HuH-7.5 (cell line): ENCODE data around the gene PLCB2.

Experiments
- DNase-seq: peaks from one replicate; pipeline ENCODE4 v3.0.0; 2011; ENCODE audit warnings: low spot score

PLCB2 gene

GRCh38 chr15:40307421-40308211 lies at the start of gene PLCB2:
PLCB2 (minus strand) TSS chr15:40307935; CDS start chr15:40307672, 263 bp downstream.
- DNase-seq, result no peak

GRCh38 chr15:40357246-40357645 lies 49.5 kb upstream of the PLCB2 start:
- DNase-seq, result no peak

- DNase-seq, result no peak
These were observed 48.3 kb upstream of the PLCB2 start for GRCh38 chr15:40355976-40356585.

DNA sequence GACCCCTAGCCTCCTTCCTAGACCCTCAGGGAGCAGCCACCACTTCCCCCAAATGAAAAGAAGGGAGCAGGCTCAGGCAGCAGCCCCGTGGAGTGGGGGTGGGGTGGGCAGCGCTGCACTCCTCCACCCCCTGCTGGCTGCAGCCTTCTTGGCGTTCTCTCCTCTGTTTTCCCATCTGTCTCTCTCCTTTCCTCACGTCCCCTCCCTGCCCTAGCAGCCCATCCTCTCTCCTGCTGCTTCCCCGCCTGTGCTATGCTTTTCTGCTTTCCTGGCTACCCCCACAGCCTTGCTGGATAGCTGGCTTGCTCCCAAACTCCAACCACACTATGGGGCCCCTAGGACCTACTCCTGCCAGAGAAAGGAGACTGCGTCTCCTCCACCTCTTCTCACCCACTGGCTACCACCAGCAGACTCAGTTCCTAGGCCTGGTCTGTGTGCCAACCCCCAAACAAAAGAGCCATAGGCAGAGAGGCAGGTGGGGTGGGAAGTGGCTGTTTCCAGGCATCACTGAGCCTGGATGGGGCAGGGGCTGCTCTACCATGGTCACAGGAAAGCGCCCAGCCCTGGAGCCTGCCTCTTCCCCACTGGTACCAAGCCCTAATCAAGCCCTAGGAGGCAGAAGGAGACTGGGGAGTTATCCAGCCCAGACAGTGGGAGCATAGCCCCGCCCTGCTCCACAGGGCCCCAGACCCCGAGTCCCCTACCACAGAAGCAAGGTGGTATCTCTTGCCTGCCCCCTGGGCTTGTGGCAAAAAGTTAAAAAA lies 46.9 kb upstream of the PLCB2 start:
- peak; percentile 86 for DNase-seq

DNA sequence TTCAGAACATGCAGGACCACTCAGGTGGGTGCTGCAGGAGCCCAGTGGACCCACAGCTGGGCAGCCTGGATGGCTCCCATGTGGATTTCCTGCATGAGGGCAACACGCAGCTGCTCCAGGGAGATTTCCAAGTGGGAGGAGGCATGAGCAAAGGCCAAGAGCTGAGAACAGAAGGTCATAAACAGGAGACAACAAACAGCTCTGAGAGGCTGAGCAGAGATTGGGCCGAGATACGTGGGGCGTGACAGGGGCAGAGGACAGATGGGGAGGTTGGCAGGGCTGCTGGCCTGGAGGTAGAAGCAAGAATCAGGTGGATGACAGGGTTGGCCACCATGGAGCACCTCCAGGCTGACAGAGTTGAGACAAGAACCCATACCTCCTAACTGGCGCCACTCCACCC lies 46.0 kb upstream of the PLCB2 start:
- peak; percentile 49 for DNase-seq

DNA sequence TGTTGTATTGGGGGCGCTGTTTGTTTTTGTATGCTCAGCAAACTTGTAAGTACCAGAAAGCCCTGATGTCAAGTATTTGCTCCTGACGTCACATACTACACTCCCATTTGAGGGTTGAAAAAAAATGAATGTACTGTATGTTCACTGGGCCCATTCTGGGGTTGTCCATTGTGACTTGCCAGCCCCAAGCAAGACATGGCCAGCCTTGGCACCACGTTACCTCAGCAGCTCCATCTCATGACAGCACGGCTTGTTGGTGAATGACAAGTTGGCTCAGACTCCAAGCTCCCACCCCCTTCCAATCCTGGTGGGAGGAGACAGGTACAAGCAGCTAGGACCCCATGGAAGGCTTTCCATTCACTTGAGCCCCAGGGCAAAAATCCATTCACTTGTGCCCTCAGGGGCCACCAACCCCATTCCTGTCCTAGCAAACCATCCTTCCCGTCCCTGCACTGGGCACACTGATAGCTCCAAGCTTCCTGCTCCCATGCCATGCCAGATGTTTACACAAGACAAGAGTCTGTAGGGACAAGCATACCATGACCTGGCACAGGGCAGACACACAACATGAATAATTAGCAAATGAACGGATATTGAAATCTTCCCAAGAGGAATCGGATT lies 44.7 kb upstream of the PLCB2 start:
- DNase-seq, result no peak

GRCh38 chr15:40349163-40349562 lies 41.4 kb upstream of the PLCB2 start:
- no peak for DNase-seq

- DNase-seq, result no peak
These were observed 40.7 kb upstream of the PLCB2 start for GRCh38 chr15:40348474-40348870.

DNA sequence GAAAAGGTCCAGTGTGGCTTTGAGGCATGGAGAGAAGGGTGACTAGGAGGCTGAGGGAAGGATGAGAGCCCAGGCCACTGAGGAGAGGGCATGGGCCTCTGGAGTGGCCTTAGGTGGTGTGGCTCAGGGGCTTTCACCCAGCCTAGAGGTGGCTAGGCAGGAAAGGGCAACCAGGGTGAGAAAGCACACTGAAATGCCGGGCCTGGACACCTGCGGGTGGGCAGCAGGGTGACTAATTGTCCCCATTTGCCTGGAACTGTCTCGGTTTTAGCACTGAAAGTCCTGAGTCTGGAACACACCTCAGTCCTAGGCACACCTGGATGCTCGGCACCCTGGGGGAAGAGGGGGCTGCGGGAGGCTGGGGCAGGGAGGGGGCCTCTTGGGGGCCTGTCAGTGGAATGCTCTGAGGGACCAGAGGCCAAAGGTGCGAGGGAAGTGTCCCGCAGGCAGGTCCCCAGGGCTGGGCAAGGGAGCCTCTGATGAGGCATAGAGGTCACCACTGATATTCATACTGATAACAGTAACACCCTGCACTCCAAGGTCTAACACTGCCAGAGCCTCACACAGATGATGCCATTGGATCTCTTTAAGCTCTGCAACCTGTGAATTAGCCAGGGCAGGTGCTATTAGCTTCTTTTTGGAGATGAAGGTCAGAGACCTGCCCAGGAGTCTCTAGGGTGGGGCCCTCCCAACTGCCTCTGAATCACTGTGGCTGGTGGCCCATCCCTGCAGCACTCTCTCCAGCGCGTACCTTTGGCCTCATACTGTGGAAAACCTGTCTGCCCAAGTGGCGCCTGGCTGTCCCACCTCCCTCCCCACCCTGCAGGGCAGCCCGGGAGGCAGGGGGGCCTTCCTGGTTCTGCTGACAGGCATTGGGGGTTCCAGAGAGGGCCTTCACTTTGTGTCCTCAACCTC lies 40.1 kb upstream of the PLCB2 start:
- DNase-seq, result no peak

DNA sequence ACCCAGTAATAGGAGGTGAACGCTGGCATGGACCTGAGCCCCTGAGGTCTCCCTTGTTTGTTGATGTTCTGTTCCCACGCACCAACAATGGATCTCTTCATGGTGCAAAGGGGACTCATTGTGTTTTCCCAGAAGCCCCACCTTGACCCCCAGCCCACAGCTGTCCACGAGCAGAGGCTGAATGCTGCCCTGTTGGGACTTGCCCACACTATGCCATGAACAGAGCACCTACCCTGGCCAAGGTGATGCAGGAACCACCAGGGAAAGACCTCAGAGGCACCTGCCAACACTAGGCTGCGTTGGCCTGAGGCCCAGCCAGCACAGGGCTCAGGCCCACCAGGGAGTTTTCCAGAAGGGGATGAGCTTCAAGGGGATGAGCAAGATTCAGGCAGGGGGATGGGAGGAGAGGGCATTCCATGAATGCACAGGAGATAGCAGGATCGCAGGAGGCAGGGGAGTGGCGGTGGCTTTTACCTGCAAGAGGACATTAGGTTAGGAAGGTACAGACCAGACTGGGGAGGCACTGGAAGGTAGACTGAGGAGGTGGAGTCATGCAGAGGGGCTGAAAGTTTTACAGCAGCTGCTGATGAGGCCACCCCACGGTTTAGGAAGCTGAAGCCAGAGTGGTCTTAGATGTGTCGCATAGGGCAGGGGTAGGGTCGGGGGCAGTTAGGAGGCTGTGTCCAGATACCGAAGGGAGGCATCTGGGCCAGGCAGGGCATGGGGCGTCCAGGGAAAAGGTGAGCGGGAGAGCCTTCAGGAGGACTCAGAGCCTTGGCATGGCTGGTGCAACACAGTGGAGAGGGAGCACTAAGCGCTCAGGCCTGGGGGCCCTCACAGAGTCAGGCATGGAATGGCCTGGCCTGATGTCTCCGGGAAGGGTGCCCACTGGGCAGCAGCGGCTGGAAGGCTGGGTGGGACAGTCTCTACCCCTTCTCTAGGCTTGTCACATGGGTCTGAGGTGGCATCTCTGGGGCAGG lies 39.1 kb upstream of the PLCB2 start:
- DNase-seq, result no peak

- no peak for DNase-seq
These were observed 38.3 kb upstream of the PLCB2 start for GRCh38 chr15:40345867-40346578.

GRCh38 chr15:40345225-40345866 lies 37.6 kb upstream of the PLCB2 start:
- no peak for DNase-seq

GRCh38 chr15:40344631-40345120 lies 36.9 kb upstream of the PLCB2 start:
- DNase-seq, result peak; percentile 74

DNA sequence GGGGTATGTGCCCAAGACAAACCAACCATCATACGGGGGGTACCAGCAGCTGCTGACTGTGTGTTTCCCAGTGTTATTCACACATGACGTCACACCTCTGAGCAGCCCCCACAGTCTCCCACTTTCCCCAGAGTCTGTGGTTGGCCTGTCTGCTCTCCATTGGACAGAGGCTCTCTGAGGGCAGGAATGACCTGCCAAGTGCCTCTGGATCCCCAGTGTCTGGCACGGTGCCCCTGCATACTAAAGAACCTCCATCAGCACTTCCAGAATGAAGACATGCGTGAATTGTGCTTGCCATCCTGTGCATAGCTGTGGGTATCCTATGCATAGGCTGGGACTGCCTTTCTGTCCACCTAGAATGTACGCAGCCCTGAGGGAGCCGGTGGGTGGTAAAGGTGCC lies 36.5 kb upstream of the PLCB2 start:
- no peak for DNase-seq

DNA sequence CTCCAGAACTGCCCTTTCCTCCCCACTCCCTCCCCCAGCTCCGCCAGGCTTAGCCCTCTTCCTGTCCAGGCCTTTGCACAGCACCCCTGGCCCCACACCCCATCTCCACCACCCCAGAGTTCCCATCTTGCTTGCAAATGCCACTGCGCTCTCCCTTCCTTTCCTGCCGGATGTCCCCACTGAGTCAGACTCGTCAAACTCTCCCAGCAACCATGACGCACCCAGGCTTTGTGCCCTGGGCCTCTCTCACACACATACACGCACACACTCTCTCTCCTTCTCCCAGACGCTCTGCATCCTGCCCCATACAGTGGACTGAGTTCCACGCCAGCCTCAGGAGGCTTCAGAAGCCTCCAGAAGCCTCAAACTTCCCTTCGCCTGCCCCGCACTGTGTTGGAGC lies 35.8 kb upstream of the PLCB2 start:
- DNase-seq, result no peak

- DNase-seq, result no peak
These were observed 34.9 kb upstream of the PLCB2 start for GRCh38 chr15:40342416-40343320.

- DNase-seq, result peak; percentile 88
These were observed 33.1 kb upstream of the PLCB2 start, which contains the start of gene CCDC9B for GRCh38 chr15:40340740-40341400. CCDC9B (minus strand) TSS chr15:40340939; CDS start chr15:40340819, 120 bp downstream.
